ENCODE data around the gene FBXO3. TPM values are rescaled to one million over a fixed set of nuclear protein-coding genes. Genes with fewer than 3 reads are reported as not detected.

Gene FBXO3
- total and polyA plus RNA-seq, 2 of the 8 experiments (the other 6 are each of a cell fraction or from before 2014, with no cell fraction given): 15.9 to 25.7 TPM

GRCh38 chr11:33691066-33691864, 83.1 kb downstream of the FBXO3 start:
- Histone ChIP-seq H3K79me1 (ENCODE audit: low read depth, low read length) (no peaks in the 10 kb centered on the region), H3K36me3 (ENCODE audit: control insufficient read depth in 2 of 4, insufficient read depth in 4 of 4, low read length in 3 of 4) (no peaks in the 10 kb centered on the region), H4K20me1 (replicated peaks in 1 of 2; ENCODE audit: control insufficient read depth in 1 of 2, insufficient read depth in 2 of 2, low read length in 2 of 2) (no peaks in the 10 kb centered on the region), H3K23me2 (ENCODE audit: low read depth, low read length) (no peaks in the 10 kb centered on the region), H3K4me3 (ENCODE audit: extremely low read depth in 1 of 4, insufficient read depth in 2 of 4, low read depth in 3 of 4, low read length in 4 of 4) (no peak overlapping the region), H3K4ac (replicated peaks; ENCODE audit: insufficient read length, low read depth, low read length) (no peak overlapping the region), H3K4me1 (replicated peaks in 1 of 4; ENCODE audit: control insufficient read depth in 3 of 4, insufficient read depth in 4 of 4, low read length in 3 of 4) (peaks cover 2 to 16% (median 10%) of the 10 kb centered on the region in 4 experiments), H2AK5ac (ENCODE audit: low read depth, low read length) (no peak overlapping the region), H2BK12ac (ENCODE audit: low read depth, low read length) (no peak overlapping the region), H2BK5ac (ENCODE audit: low read depth, low read length) (no peak overlapping the region), H2BK20ac (ENCODE audit: low read length) (no peak overlapping the region), H3K4me2 (ENCODE audit: insufficient read depth in 1 of 2, low read depth in 2 of 2, low read length in 2 of 2) (no peak overlapping the region), H3K56ac (replicated peaks; ENCODE audit: insufficient read length, low read depth, low read length) (no peak overlapping the region), H3K14ac (ENCODE audit: insufficient read length) (no peak overlapping the region), H3K23ac (ENCODE audit: insufficient read length) (no peak overlapping the region), H2BK120ac (replicated peaks; ENCODE audit: low read depth, low read length) (no peak overlapping the region), H4K5ac (ENCODE audit: insufficient read length, low read depth, low read length) (no peak overlapping the region), H4K91ac (replicated peaks; ENCODE audit: insufficient read length, low read length) (no peak overlapping the region), H3K79me2 (ENCODE audit: control insufficient read depth in 1 of 2, insufficient read depth in 2 of 2, low read length in 2 of 2) (no peaks in the 10 kb centered on the region), H3K18ac (ENCODE audit: extremely low read depth, low read length) (no peak overlapping the region), H2AFZ (ENCODE audit: low read length) (no peak overlapping the region), H3K27me3 (replicated peaks in 1 of 4; ENCODE audit: control insufficient read depth in 3 of 4, extremely low read depth in 1 of 4, insufficient read depth in 3 of 4, low read length in 3 of 4) (no peaks in the 10 kb centered on the region), H3K9me3 (ENCODE audit: insufficient read depth in 2 of 2, low read depth in 1 of 2, low read length in 1 of 2) (no peaks in the 10 kb centered on the region), H4K8ac (ENCODE audit: extremely low read depth, insufficient read depth, low read length) (no peak overlapping the region), H2BK15ac (ENCODE audit: low read length) (no peak overlapping the region), H3K9ac (replicated peaks in 1 of 4; ENCODE audit: extremely low read depth in 1 of 4, low read depth in 3 of 4, low read length in 3 of 4) (no peak overlapping the region), H3K27ac (ENCODE audit: low read depth, low read length) (no peak overlapping the region)
- POLR2A ChIA-PET (ENCODE audit: partially characterized antibody): no interaction called here
- 89% methylated on average over 6 of the region's 6 CpGs; no CpG with 5 or more reads in 1 of the 2 experiments for WGBS, 2 experiments (ENCODE audit: extremely low coverage in 1 of 2, insufficient coverage in 1 of 2, insufficient read length in 1 of 2, insufficient replicate concordance in 2 of 2, low coverage in 1 of 2, low lambda C conversion rate in 2 of 2, missing lambda C conversion rate in 1 of 2)
- DNase-seq (ENCODE audit: low read depth in 1 of 2, low spot score in 2 of 2) (no peak), FAIRE-seq (no peak)
- CTCF ChIA-PET (ENCODE audit: partially characterized antibody): interaction anchor here (0.7 to 14.5 kb wide), 12 partner anchors 9 to 326 kb away, joined by 3 to 167 read pairs (median 4); partner anchors contain the start of genes CD59 and FBXO3
- TF ChIP-seq ASH2L (IDR thresholded peaks at IDR 0.05; ENCODE audit: low read length) (no peak), CEBPB (IDR thresholded peaks at IDR 0.05; ENCODE audit: low read depth, low read length) (no peak), CREB1 (IDR thresholded peaks at IDR 0.05) (no peak), RNF2 (IDR thresholded peaks at IDR 0.05; ENCODE audit: borderline replicate concordance, low read depth, low read length, missing control alignments, poor library complexity, severe bottlenecking) (no peak), FOSL1 (IDR thresholded peaks at IDR 0.05; ENCODE audit: insufficient read depth, low read depth, low read length) (no peak), ATF3 (IDR thresholded peaks at IDR 0.05; ENCODE audit: insufficient read depth, low read depth, low read length) (no peak)

Data from H1 (cell line).